GM23248 (cell line): ENCODE data around the gene GRB14. TPM values are rescaled to one million over a fixed set of nuclear protein-coding genes. Genes with fewer than 3 reads are reported as not detected.

Source experiments
- DNase-seq: peaks from one replicate; pipeline ENCODE4 v3.0.0-alpha.2; 2015
- H2AFZ ChIP-seq: fragments of 200-600 bp; sonication (generic); 2 replicates; pipeline ENCODE4 v1.6.1; 2016; ENCODE audit warnings: antibody characterized with exemption
- H3F3A ChIP-seq: fragments of 200-600 bp; sonication (generic); 2 replicates; pipeline ENCODE4 v1.6.1; 2016; ENCODE audit warnings: mild to moderate bottlenecking, antibody characterized with exemption, mixed run types; ENCODE audit not compliant: insufficient read depth
- H3K27ac ChIP-seq: fragments of 200-600 bp; sonication (generic); 2 replicates; pipeline ENCODE4 v1.5.1; 2016; ENCODE audit warnings: mild to moderate bottlenecking
- H3K27me3 ChIP-seq: fragments of 200-600 bp; sonication (generic); replicated peaks from 2 replicates; pipeline ENCODE4 v1.6.1; 2016; ENCODE audit warnings: mild to moderate bottlenecking; ENCODE audit not compliant: insufficient read depth
- H3K36me3 ChIP-seq: fragments of 200-600 bp; sonication (generic); 2 replicates; pipeline ENCODE4 v1.6.1; 2016; ENCODE audit warnings: low read depth, mild to moderate bottlenecking
- H3K4me1 ChIP-seq: fragments of 200-600 bp; sonication (generic); 2 replicates; pipeline ENCODE4 v1.6.1; 2016; ENCODE audit warnings: mild to moderate bottlenecking; ENCODE audit not compliant: insufficient read depth
- H3K4me2 ChIP-seq: fragments of 200-600 bp; sonication (generic); one replicate; pipeline ENCODE4 v1.6.1; 2016; ENCODE audit warnings: mild to moderate bottlenecking; ENCODE audit not compliant: unreplicated experiment
- H3K4me3 ChIP-seq: fragments of 200-600 bp; sonication (generic); 2 replicates; pipeline ENCODE4 v1.5.1; 2016; ENCODE audit warnings: mild to moderate bottlenecking
- H3K79me2 ChIP-seq: fragments of 200-600 bp; sonication (generic); 2 replicates; pipeline ENCODE4 v1.6.1; 2016; ENCODE audit warnings: mild to moderate bottlenecking; ENCODE audit not compliant: insufficient read depth
- H3K9ac ChIP-seq: fragments of 200-600 bp; sonication (generic); 2 replicates; pipeline ENCODE4 v1.6.1; 2016; ENCODE audit warnings: mild to moderate bottlenecking
- H3K9me2 ChIP-seq: fragments of 200-600 bp; sonication (generic); 2 replicates; pipeline ENCODE4 v1.6.1; 2016; ENCODE audit warnings: mixed run types, mild to moderate bottlenecking, moderate library complexity; ENCODE audit not compliant: insufficient read depth
- H3K9me3 ChIP-seq: fragments of 200-600 bp; sonication (generic); one replicate; pipeline ENCODE4 v1.6.1; 2017; ENCODE audit warnings: low read depth
- H4K20me1 ChIP-seq: fragments of 200-600 bp; sonication (generic); 2 replicates; pipeline ENCODE4 v1.6.0; 2016; ENCODE audit not compliant: insufficient read depth
- EZH2 ChIP-seq: fragments of 200-600 bp; sonication (generic); IDR thresholded peaks from 2 replicates; pipeline ENCODE4 v1.6.1; 2018; ENCODE audit warnings: antibody characterized with exemption, mild to moderate bottlenecking; ENCODE audit not compliant: insufficient read depth, poor library complexity, severe bottlenecking
- EZH2phosphoT487 ChIP-seq: fragments of 200-600 bp; sonication (generic); IDR thresholded peaks from 2 replicates; pipeline ENCODE4 v1.6.1; 2018; ENCODE audit warnings: antibody characterized with exemption, moderate library complexity, mild to moderate bottlenecking, low read depth; ENCODE audit not compliant: insufficient read depth
- WGBS, 2 experiments: methylation state at CpG; one replicate each; pipeline ENCODE4 v1.1.6; 2015 to 2017; ENCODE audit warnings: low lambda C conversion rate in 2 of 2, low coverage in 1 of 2; ENCODE audit errors: missing lambda C conversion rate in 2 of 2; 5-methylcytosine and 5-hydroxymethylcytosine counted together
- in situ Hi-C: fragments of 300-500 bp; cut with MboI; formaldehyde crosslinking; loops from 2 replicates; pipeline ENCODE4 v1.15.0; 2020
- polyA plus RNA-seq: library from polyadenylated mRNA; unstranded; fragments of >200 nt; fragmentation: Nextera tagmentation; extraction: Ambion mirVana; gene quantifications from 2 replicates; pipeline ENCODE4 v1.2.1, GENCODE V29; 2016
- total RNA-seq: library from RNA; depleted of rRNA; stranded (reverse); fragments of >200 nt; shearing (Covaris generic); gene quantifications from 2 replicates; pipeline ENCODE4 v1.2.3, GENCODE V29; 2014

The GRB14 gene
- total and polyA plus RNA-seq, 2 experiments from 2014 or later = 0.23 TPM; not detected in 1

DNA sequence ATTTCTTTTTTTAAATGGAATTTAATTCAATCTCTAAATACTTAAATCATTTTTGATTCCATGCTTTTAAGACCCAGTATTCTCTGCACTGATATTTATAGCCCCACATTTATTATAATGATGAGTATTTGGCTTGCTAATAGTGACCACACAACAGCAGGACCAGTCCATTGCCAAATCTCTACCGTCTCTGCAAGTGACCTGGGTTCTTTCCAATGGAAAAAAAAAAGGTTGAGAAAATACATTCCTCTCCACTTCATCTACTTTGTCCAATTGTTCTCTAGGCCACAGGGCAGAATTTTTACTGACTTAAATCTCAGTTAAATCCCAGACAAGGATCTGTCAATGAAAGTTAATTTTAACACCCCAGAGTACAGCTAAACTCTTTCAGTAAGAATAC lies 20.5 kb downstream of the GRB14 start:
- H3K36me3 ChIP-seq = no peaks in the 10 kb centered on the region
- no peaks in the 10 kb centered on the region for H3K4me1 ChIP-seq
- DNase-seq = no peak
- no peak overlapping the region for H3K27ac ChIP-seq
- no peaks in the 10 kb centered on the region for H3K9me3 ChIP-seq
- no peaks in the 10 kb centered on the region for H4K20me1 ChIP-seq
- no peaks in the 10 kb centered on the region for H3K9me2 ChIP-seq
- H2AFZ ChIP-seq = no peak overlapping the region
- H3K27me3 ChIP-seq = no peaks in the 10 kb centered on the region; the same call in 1 of the 2 replicates
- H3K4me2 ChIP-seq = no peak overlapping the region
- TF ChIP-seq EZH2phosphoT487 (no peak), EZH2 (no peak)
- H3K79me2 ChIP-seq = no peaks in the 10 kb centered on the region
- no peaks in the 10 kb centered on the region for H3F3A ChIP-seq
- H3K9ac ChIP-seq = no peak overlapping the region
- no peak overlapping the region for H3K4me3 ChIP-seq
- 6 to 24% methylated on average over 1 of the region's 1 CpG for WGBS, 2 experiments
- in situ Hi-C loops = no loop called here

GRCh38 chr2:164599954-164600589 lies 21.2 kb downstream of the GRB14 start:
- 35 to 43% methylated on average over 3 of the region's 3 CpGs for WGBS, 2 experiments
- Histone ChIP-seq H3K27ac (no peak overlapping the region), H3K9ac (no peak overlapping the region)

GRCh38 chr2:164597983-164598382 lies 23.3 kb downstream of the GRB14 start:
- no peaks in the 10 kb centered on the region for H3F3A ChIP-seq
- no peak for DNase-seq

More at GRCh38 chr2:164599954-164600589, 21.2 kb downstream of the GRB14 start:
- in situ Hi-C loops = no loop called here
- DNase-seq = peak; percentile 90
- no peaks in the 10 kb centered on the region for H3F3A ChIP-seq
- no peaks in the 10 kb centered on the region for H3K36me3 ChIP-seq
- H3K27me3 ChIP-seq = no peaks in the 10 kb centered on the region; the same call in 1 of the 2 replicates
- H3K4me1 ChIP-seq = no peaks in the 10 kb centered on the region
- TF ChIP-seq EZH2phosphoT487 = no peak
- TF ChIP-seq EZH2 = no peak
- H2AFZ ChIP-seq = no peak overlapping the region
- H3K4me2 ChIP-seq = no peak overlapping the region
- H3K9me3 ChIP-seq = no peaks in the 10 kb centered on the region
- H3K79me2 ChIP-seq = no peaks in the 10 kb centered on the region
- H3K4me3 ChIP-seq = no peak overlapping the region
- no peaks in the 10 kb centered on the region for H4K20me1 ChIP-seq
- no peaks in the 10 kb centered on the region for H3K9me2 ChIP-seq

GRCh38 chr2:164595031-164595430 lies 26.3 kb downstream of the GRB14 start:
- WGBS, 2 experiments = 96 to 100% methylated on average over 1 of the region's 1 CpG
- in situ Hi-C loops = no loop called here
- Histone ChIP-seq H3K27ac (no peak overlapping the region), H3K4me1 (no peaks in the 10 kb centered on the region), H3K4me2 (no peak overlapping the region), H3F3A (no peaks in the 10 kb centered on the region), H3K9me3 (no peaks in the 10 kb centered on the region), H3K36me3 (no peaks in the 10 kb centered on the region), H3K9ac (no peak overlapping the region), H4K20me1 (no peaks in the 10 kb centered on the region), H3K4me3 (no peak overlapping the region), H2AFZ (no peak overlapping the region), H3K27me3 (no peaks in the 10 kb centered on the region; the same call in 1 of the 2 replicates), H3K79me2 (no peaks in the 10 kb centered on the region), H3K9me2 (no peaks in the 10 kb centered on the region)
- TF ChIP-seq EZH2 (no peak), EZH2phosphoT487 (no peak)
- no peak for DNase-seq

More at GRCh38 chr2:164597983-164598382, 23.3 kb downstream of the GRB14 start:
- H3K79me2 ChIP-seq = no peaks in the 10 kb centered on the region
- no peaks in the 10 kb centered on the region for H4K20me1 ChIP-seq
- H3K27ac ChIP-seq = no peak overlapping the region
- TF ChIP-seq EZH2phosphoT487 (no peak), EZH2 (no peak)
- H3K36me3 ChIP-seq = no peaks in the 10 kb centered on the region
- no peaks in the 10 kb centered on the region for H3K9me3 ChIP-seq
- in situ Hi-C loops = no loop called here
- no peaks in the 10 kb centered on the region; the same call in 1 of the 2 replicates for H3K27me3 ChIP-seq
- H3K9me2 ChIP-seq = no peaks in the 10 kb centered on the region
- H2AFZ ChIP-seq = no peak overlapping the region
- no peaks in the 10 kb centered on the region for H3K4me1 ChIP-seq
- no peak overlapping the region for H3K9ac ChIP-seq
- no peak overlapping the region for H3K4me3 ChIP-seq
- no peak overlapping the region for H3K4me2 ChIP-seq
- 28 to 36% methylated on average over 2 of the region's 2 CpGs for WGBS, 2 experiments
